GM18870 (cell line): ENCODE measurements around the gene ACY1.
"Not testable (repeated sequence)": the region's sequence is repeated elsewhere in the genome, so short reads cannot be mapped to it uniquely, and the experiment has no call there.

ENCODE experiments used
- ATAC-seq: cut with Tn5 transposase; IDR thresholded peaks from one replicate; pipeline ENCODE4 v1.9.1; 2021; ENCODE audit warnings: moderate library complexity; ENCODE audit not compliant: unreplicated experiment

Gene ACY1

GRCh38 chr3:52023860-52024764 is 40.8 kb downstream of the ACY1 start:
- no peak for ATAC-seq

- no peak for ATAC-seq
Measured at GRCh38 chr3:52024765-52025452, 41.6 kb downstream of the ACY1 start.

- no peak for ATAC-seq
Measured at GRCh38 chr3:52025453-52025852, 42.1 kb downstream of the ACY1 start.

GRCh38 chr3:52026041-52026440 is 42.7 kb downstream of the ACY1 start:
- ATAC-seq = no peak

GRCh38 chr3:52028572-52028971 is 45.2 kb downstream of the ACY1 start:
- no peak for ATAC-seq

GRCh38 chr3:52029053-52029452 is 45.7 kb downstream of the ACY1 start:
- ATAC-seq = no peak

GRCh38 chr3:52029535-52029934 is 46.2 kb downstream of the ACY1 start:
- no peak for ATAC-seq

- ATAC-seq = no peak
Measured at GRCh38 chr3:52030714-52031310, 47.5 kb downstream of the ACY1 start.

GRCh38 chr3:52031896-52032295 is 48.6 kb downstream of the ACY1 start:
- no peak for ATAC-seq

- no peak for ATAC-seq
Measured at GRCh38 chr3:52032702-52033408, 49.5 kb downstream of the ACY1 start.

GRCh38 chr3:52033748-52034147 is 50.4 kb downstream of the ACY1 start:
- not testable (repeated sequence) for ATAC-seq

GRCh38 chr3:52034212-52034611 is 50.9 kb downstream of the ACY1 start:
- no peak for ATAC-seq

GRCh38 chr3:52034651-52035050 is 51.3 kb downstream of the ACY1 start:
- no peak for ATAC-seq

GRCh38 chr3:52036222-52036694 is 52.9 kb downstream of the ACY1 start:
- peak; percentile 71 for ATAC-seq

GRCh38 chr3:52036829-52037228 is 53.5 kb downstream of the ACY1 start:
- no peak for ATAC-seq

GRCh38 chr3:52037291-52037690 is 54.0 kb downstream of the ACY1 start:
- no peak for ATAC-seq

- no peak for ATAC-seq
Measured at GRCh38 chr3:52038227-52038626, 54.9 kb downstream of the ACY1 start.
